Measurements from ENCODE around the gene DUOX1. TPM values are rescaled to one million over a fixed set of nuclear protein-coding genes. Genes with fewer than 3 reads are reported as not detected.

DUOX1 gene
- polyA plus RNA-seq, 1 donor (not counting 4 experiments of a cell fraction or from before 2014, with no cell fraction given) = 16.3 TPM

- Histone ChIP-seq H3K27ac (ENCODE audit: control insufficient read depth, insufficient read depth, low read length) (no peak overlapping the region), H2AFZ (ENCODE audit: control insufficient read depth, low read length) (no peak overlapping the region), H4K20me1 (ENCODE audit: control insufficient read depth, extremely low read depth, insufficient read depth, low read length) (no peaks in the 10 kb centered on the region), H3K4me3 (ENCODE audit: control insufficient read depth in 2 of 3, extremely low read depth in 1 of 3, insufficient read depth in 2 of 3, low read depth in 1 of 3, low read length in 3 of 3) (no peak overlapping the region), H3K36me3 (ENCODE audit: control insufficient read depth in 2 of 2, extremely low read depth in 1 of 2, insufficient read depth in 2 of 2, low read length in 2 of 2) (no peaks in the 10 kb centered on the region), H3K9me1 (ENCODE audit: control insufficient read depth, extremely low read depth, insufficient read depth, low read length) (no peaks in the 10 kb centered on the region), H3K79me2 (ENCODE audit: control insufficient read depth, insufficient read depth, low read length) (no peaks in the 10 kb centered on the region), H3K4me2 (ENCODE audit: control insufficient read depth, extremely low read depth, insufficient read depth, low read depth, low read length) (no peak overlapping the region), H3K9me3 (ENCODE audit: control insufficient read depth, low read depth, low read length) (no peaks in the 10 kb centered on the region), H3K9ac (ENCODE audit: control insufficient read depth, extremely low read depth, insufficient read depth, low read length) (no peak overlapping the region), H3K27me3 (ENCODE audit: control insufficient read depth, extremely low read depth, insufficient read depth, low read length) (no peaks in the 10 kb centered on the region), H3K4me1 (ENCODE audit: control insufficient read depth, extremely low read depth, insufficient read depth, low read length) (no peaks in the 10 kb centered on the region)
- no peak for DNase-seq (ENCODE audit: low read depth, low spot score)
- no peak for FAIRE-seq
- dilution Hi-C loops (cut with MboI; ENCODE audit: extremely low pct_ligation_motif_present, low sequenced_read_pairs) = no loop called here
- TF ChIP-seq EZH2 (IDR thresholded peaks at IDR 0.05; ENCODE audit: low read length) (no peak), CTCF (optimal IDR thresholded peaks at IDR 0.05 in 1 of 3, IDR thresholded peaks at IDR 0.05 in 1 of 3, conservative IDR thresholded peaks at IDR 0.05 in 1 of 3; ENCODE audit: extremely low read depth in 1 of 3, insufficient read depth in 2 of 3, low read length in 3 of 3) (no peak)
Measured at GRCh38 chr15:45181491-45182285, 51.9 kb downstream of the DUOX1 start.

GRCh38 chr15:45182996-45183395 lies 53.2 kb downstream of the DUOX1 start:
- H3K9me3 ChIP-seq (ENCODE audit: control insufficient read depth, low read depth, low read length) = no peaks in the 10 kb centered on the region
- TF ChIP-seq EZH2 (IDR thresholded peaks at IDR 0.05; ENCODE audit: low read length) (no peak), CTCF (optimal IDR thresholded peaks at IDR 0.05 in 1 of 3, IDR thresholded peaks at IDR 0.05 in 1 of 3, conservative IDR thresholded peaks at IDR 0.05 in 1 of 3; ENCODE audit: extremely low read depth in 1 of 3, insufficient read depth in 2 of 3, low read length in 3 of 3) (no peak)
- H3K9ac ChIP-seq (ENCODE audit: control insufficient read depth, extremely low read depth, insufficient read depth, low read length) = no peak overlapping the region
- H3K4me2 ChIP-seq (ENCODE audit: control insufficient read depth, extremely low read depth, insufficient read depth, low read depth, low read length) = no peak overlapping the region
- no peaks in the 10 kb centered on the region for H3K9me1 ChIP-seq (ENCODE audit: control insufficient read depth, extremely low read depth, insufficient read depth, low read length)
- no peaks in the 10 kb centered on the region for H3K79me2 ChIP-seq (ENCODE audit: control insufficient read depth, insufficient read depth, low read length)
- H3K4me1 ChIP-seq (ENCODE audit: control insufficient read depth, extremely low read depth, insufficient read depth, low read length) = no peaks in the 10 kb centered on the region
- H3K27me3 ChIP-seq (ENCODE audit: control insufficient read depth, extremely low read depth, insufficient read depth, low read length) = peaks cover 6% of the 10 kb centered on the region
- H2AFZ ChIP-seq (ENCODE audit: control insufficient read depth, low read length) = no peak overlapping the region
- H3K4me3 ChIP-seq (ENCODE audit: control insufficient read depth in 2 of 3, extremely low read depth in 1 of 3, insufficient read depth in 2 of 3, low read depth in 1 of 3, low read length in 3 of 3) = no peak overlapping the region
- no peak overlapping the region for H3K27ac ChIP-seq (ENCODE audit: control insufficient read depth, insufficient read depth, low read length)
- dilution Hi-C loops (cut with MboI; ENCODE audit: extremely low pct_ligation_motif_present, low sequenced_read_pairs) = no loop called here
- no peaks in the 10 kb centered on the region for H4K20me1 ChIP-seq (ENCODE audit: control insufficient read depth, extremely low read depth, insufficient read depth, low read length)
- DNase-seq (ENCODE audit: low read depth, low spot score) (no peak), FAIRE-seq (no peak)
- H3K36me3 ChIP-seq (ENCODE audit: control insufficient read depth in 2 of 2, extremely low read depth in 1 of 2, insufficient read depth in 2 of 2, low read length in 2 of 2) = no peaks in the 10 kb centered on the region

All from keratinocyte (primary cell).